NCI-H82 (cell line): ENCODE measurements around the gene TAF11L6.
"Not testable (repeated sequence)": the region's sequence is repeated elsewhere in the genome, so short reads cannot be mapped to it uniquely, and the experiment has no call there.

Source experiments
- DNase-seq: peaks from one replicate; lab custom pipeline; 2025; lab: John Stamatoyannopoulos, UW

The TAF11L6 gene

GRCh38 chr5:17528369-17528768, at the start of gene TAF11L6:
TAF11L6 (plus strand) TSS chr5:17528669.
- DNase-seq, result not testable (repeated sequence)

- DNase-seq, result peak; percentile 3
Observed at GRCh38 chr5:17481378-17481777, 47.1 kb upstream of the TAF11L6 start.

GRCh38 chr5:17482790-17483189, 45.7 kb upstream of the TAF11L6 start:
- no peak for DNase-seq

GRCh38 chr5:17486464-17487173, 41.9 kb upstream of the TAF11L6 start:
- not testable (repeated sequence) for DNase-seq

GRCh38 chr5:17487174-17487512, 41.3 kb upstream of the TAF11L6 start:
- DNase-seq, result no peak

- DNase-seq, result not testable (repeated sequence)
Observed at GRCh38 chr5:17491257-17491656, 37.2 kb upstream of the TAF11L6 start.

GRCh38 chr5:17492770-17493169, 35.7 kb upstream of the TAF11L6 start:
- DNase-seq, result no peak

GRCh38 chr5:17497446-17497845, 31.0 kb upstream of the TAF11L6 start:
- no peak for DNase-seq

- DNase-seq, result not testable (repeated sequence)
Observed at GRCh38 chr5:17497931-17498330, 30.5 kb upstream of the TAF11L6 start, which contains the start of gene TAF11L2. TAF11L2 (plus strand) TSS chr5:17498231.

GRCh38 chr5:17511775-17512325, 16.6 kb upstream of the TAF11L6 start:
- DNase-seq, result no peak

GRCh38 chr5:17517526-17517925, 10.9 kb upstream of the TAF11L6 start:
- DNase-seq, result not testable (repeated sequence)

GRCh38 chr5:17518067-17518466, 10.4 kb upstream of the TAF11L6 start, which contains the start of gene TAF11L3:
TAF11L3 (plus strand) TSS chr5:17518367.
- not testable (repeated sequence) for DNase-seq

GRCh38 chr5:17519508-17519907, 9.0 kb upstream of the TAF11L6 start:
- DNase-seq, result not testable (repeated sequence)

- DNase-seq, result not testable (repeated sequence)
Observed at GRCh38 chr5:17521501-17521900, 7.0 kb upstream of the TAF11L6 start, which contains the start of gene TAF11L4. TAF11L4 (plus strand) TSS chr5:17521801.

- DNase-seq, result not testable (repeated sequence)
Observed at GRCh38 chr5:17524935-17525334, 3.5 kb upstream of the TAF11L6 start, which contains the start of gene TAF11L5. TAF11L5 (plus strand) TSS chr5:17525235.

GRCh38 chr5:17526504-17526903, 2.0 kb upstream of the TAF11L6 start:
- not testable (repeated sequence) for DNase-seq
